ENCODE data around the gene TBCD. TPM values are rescaled to one million over a fixed set of nuclear protein-coding genes. Genes with fewer than 3 reads are reported as not detected.

The TBCD gene
- total RNA-seq, 1 experiment from 2014 or later: 173 TPM

- no peak for TF ChIP-seq ZNF396 (CRISPR knock-in tag; IDR thresholded peaks at IDR 0.05; ENCODE audit: borderline replicate concordance)
- TF ChIP-seq FOXP4 (CRISPR knock-in tag; IDR thresholded peaks at IDR 0.05): no peak
- TF ChIP-seq ZBTB21 (CRISPR knock-in tag; IDR thresholded peaks at IDR 0.05; ENCODE audit: borderline replicate concordance): no peak
- TF ChIP-seq SP1 (CRISPR knock-in tag; conservative IDR thresholded peaks at IDR 0.05): no peak
- TF ChIP-seq E2F4 (CRISPR knock-in tag; IDR thresholded peaks at IDR 0.05; ENCODE audit: borderline replicate concordance, low read depth): no peak
- TF ChIP-seq AR (CRISPR knock-in tag; IDR thresholded peaks at IDR 0.05): no peak
- no peak for TF ChIP-seq ZNF671 (CRISPR knock-in tag; IDR thresholded peaks at IDR 0.05)
- no peak for TF ChIP-seq KAT7 (CRISPR knock-in tag; IDR thresholded peaks at IDR 0.05; ENCODE audit: borderline replicate concordance)
- no peak for TF ChIP-seq JAZF1 (CRISPR knock-in tag; IDR thresholded peaks at IDR 0.05)
- no peak for TF ChIP-seq ZSCAN18 (CRISPR knock-in tag; IDR thresholded peaks at IDR 0.05)
- TF ChIP-seq SMAD3 (CRISPR knock-in tag; IDR thresholded peaks at IDR 0.05; ENCODE audit: borderline replicate concordance): no peak
- TF ChIP-seq CTCF (IDR thresholded peaks at IDR 0.05): no peak
- no peak for TF ChIP-seq ZNF219 (CRISPR knock-in tag; IDR thresholded peaks at IDR 0.05; ENCODE audit: borderline replicate concordance)
- TF ChIP-seq NR3C1 (CRISPR knock-in tag; conservative IDR thresholded peaks at IDR 0.05; ENCODE audit: low read depth): no peak
- TF ChIP-seq FOXP1 (CRISPR knock-in tag; IDR thresholded peaks at IDR 0.05; ENCODE audit: borderline replicate concordance): no peak
- TF ChIP-seq ARID4B (CRISPR knock-in tag; IDR thresholded peaks at IDR 0.05; ENCODE audit: borderline replicate concordance): no peak
- TF ChIP-seq ZNF232 (CRISPR knock-in tag; IDR thresholded peaks at IDR 0.05): no peak
- no peak for TF ChIP-seq HMGXB4 (CRISPR knock-in tag; IDR thresholded peaks at IDR 0.05)
- TF ChIP-seq ZNF317 (CRISPR knock-in tag; IDR thresholded peaks at IDR 0.05; ENCODE audit: borderline replicate concordance, low read depth): no peak
- TF ChIP-seq TEAD4 (CRISPR knock-in tag; IDR thresholded peaks at IDR 0.05): no peak
- Mint-ChIP-seq H3K4me1 (no peaks in the 10 kb centered on the region), H3K36me3 (peaks cover 3% of the 10 kb centered on the region; the same call in 1 of the 2 replicates), H3K27ac (no peak overlapping the region), H3K9me3 (peaks cover 4% of the 10 kb centered on the region; the same call in 1 of the 2 replicates), H3K4me3 (no peak overlapping the region), H3K27me3 (ENCODE audit: low read depth) (no peaks in the 10 kb centered on the region)
- no peak for DNase-seq (ENCODE audit: low spot score)
- ChIA-PET CTCF (no interaction called here), POLR2A (no interaction called here)
- ATAC-seq: no peak
Observed at GRCh38 chr17:82970067-82970466, 218.2 kb downstream of the TBCD start.
